H1 (cell line): ENCODE measurements around the gene MARS1. TPM values are rescaled to one million over a fixed set of nuclear protein-coding genes. Genes with fewer than 3 reads are reported as not detected.

Source experiments
- CTCF ChIA-PET: fragments of 300-600 bp; sonication (Branson Sonifier 250); formaldehyde crosslinking; loops from one replicate; lab custom pipeline; 2021; ENCODE audit not compliant: partially characterized antibody; lab: Charles Lee
- POLR2A ChIA-PET: fragments of 300-600 bp; sonication (Branson Sonifier 250); formaldehyde crosslinking; loops from one replicate; lab custom pipeline; 2021; ENCODE audit warnings: inconsistent platforms; ENCODE audit not compliant: partially characterized antibody; lab: Charles Lee
- DNase-seq, 2 experiments: peaks; one replicate each; pipeline versions ENCODE4 v3.0.0 to v3.0.0-alpha.2; 2010 to 2022; ENCODE audit warnings: low spot score in 2 of 2, low read depth in 1 of 2, mixed read lengths in 1 of 2
- FAIRE-seq: peaks from 2 replicates; lab custom pipeline; 2011; peaks lifted over from hg19 to GRCh38; lab: Jason Lieb, UNC
- H2AFZ ChIP-seq: 2 replicates; pipeline ENCODE4 v1.8.1; 2012; ENCODE audit warnings: low read length, inconsistent platforms
- H2AK5ac ChIP-seq: 2 replicates; pipeline ENCODE4 v1.6.1; 2013; ENCODE audit warnings: low read depth, low read length
- H2BK120ac ChIP-seq: replicated peaks from 2 replicates; pipeline ENCODE3; 2013; ENCODE audit warnings: low read depth, low read length, inconsistent platforms
- H2BK12ac ChIP-seq: 2 replicates; pipeline ENCODE4 v1.6.1; 2013; ENCODE audit warnings: low read depth, low read length
- H2BK15ac ChIP-seq: 2 replicates; pipeline ENCODE4 v1.6.1; 2013; ENCODE audit warnings: low read length
- H2BK20ac ChIP-seq: 2 replicates; pipeline ENCODE4 v1.6.1; 2013; ENCODE audit warnings: low read length
- H2BK5ac ChIP-seq: 2 replicates; pipeline ENCODE4 v1.6.1; 2013; ENCODE audit warnings: low read depth, low read length
- H3K14ac ChIP-seq: 2 replicates; pipeline ENCODE4 v1.6.1; 2013; ENCODE audit warnings: inconsistent platforms; ENCODE audit not compliant: insufficient read length
- H3K18ac ChIP-seq: 2 replicates; pipeline ENCODE4 v1.6.1; 2013; ENCODE audit warnings: low read length; ENCODE audit errors: extremely low read depth
- H3K23ac ChIP-seq: 2 replicates; pipeline ENCODE4 v1.6.1; 2013; ENCODE audit warnings: inconsistent platforms; ENCODE audit not compliant: insufficient read length
- H3K23me2 ChIP-seq: 2 replicates; pipeline ENCODE4 v1.6.1; 2013; ENCODE audit warnings: low read depth, low read length
- H3K27ac ChIP-seq: 2 replicates; pipeline ENCODE4 v1.6.1; 2011; ENCODE audit warnings: low read depth, low read length, inconsistent platforms
- H3K27me3 ChIP-seq, 4 experiments: replicated peaks in 1 of 4; 1 replicate in 1 of 4; 2 replicates in 3 of 4; pipeline versions ENCODE4 v1.6.1 to v1.8.1; 2011 to 2013; ENCODE audit warnings: low read length in 3 of 4, mild to moderate bottlenecking in 3 of 4, inconsistent platforms in 2 of 4, mixed read lengths in 2 of 4, moderate library complexity in 1 of 4; ENCODE audit not compliant: control insufficient read depth in 3 of 4, insufficient read depth in 3 of 4; ENCODE audit errors: extremely low read depth in 1 of 4
- H3K36me3 ChIP-seq, 4 experiments: 2 replicates each; pipeline versions ENCODE4 v1.6.1 to v1.8.1; 2011 to 2013; ENCODE audit warnings: mild to moderate bottlenecking in 4 of 4, low read length in 3 of 4, moderate library complexity in 2 of 4, control low read depth in 1 of 4, inconsistent platforms in 1 of 4; ENCODE audit not compliant: insufficient read depth in 4 of 4, control insufficient read depth in 2 of 4
- H3K4ac ChIP-seq: replicated peaks from 2 replicates; pipeline ENCODE3; 2013; ENCODE audit warnings: low read length, low read depth, mixed read lengths, inconsistent platforms; ENCODE audit not compliant: insufficient read length
- H3K4me1 ChIP-seq, 4 experiments: replicated peaks in 1 of 4; 1 replicate in 1 of 4; 2 replicates in 3 of 4; pipeline versions ENCODE4 v1.6.1 to v1.8.1; 2011 to 2013; ENCODE audit warnings: low read length in 3 of 4, inconsistent platforms in 2 of 4, mixed read lengths in 1 of 4; ENCODE audit not compliant: insufficient read depth in 4 of 4, control insufficient read depth in 3 of 4
- H3K4me2 ChIP-seq, 2 experiments: 2 replicates each; pipeline versions ENCODE4 v1.6.1 to v1.8.1; 2011 to 2013; ENCODE audit warnings: low read depth in 2 of 2, low read length in 2 of 2, control low read depth in 1 of 2, inconsistent platforms in 1 of 2, mild to moderate bottlenecking in 1 of 2; ENCODE audit not compliant: insufficient read depth in 1 of 2
- H3K4me3 ChIP-seq, 4 experiments: fragments of 200-600, 300-600 bp in 1 of 4; sonication (generic), shearing (Covaris generic), sonication (Bioruptor Twin) in 1 of 4; 2 replicates each; pipeline versions ENCODE4 v1.5.1 to v1.8.1; 2011 to 2016; ENCODE audit warnings: low read length in 4 of 4, low read depth in 3 of 4, control low read depth in 2 of 4, inconsistent platforms in 2 of 4, mild to moderate bottlenecking in 2 of 4, mixed read lengths in 1 of 4, moderate library complexity in 1 of 4; ENCODE audit not compliant: insufficient read depth in 2 of 4; ENCODE audit errors: extremely low read depth in 1 of 4
- H3K56ac ChIP-seq: replicated peaks from 2 replicates; pipeline ENCODE3; 2013; ENCODE audit warnings: low read depth, mild to moderate bottlenecking, mixed read lengths, low read length, inconsistent platforms; ENCODE audit not compliant: insufficient read length
- H3K79me1 ChIP-seq: 2 replicates; pipeline ENCODE4 v1.6.1; 2013; ENCODE audit warnings: low read depth, low read length, control low read depth
- H3K79me2 ChIP-seq, 2 experiments: 2 replicates each; pipeline versions ENCODE4 v1.6.1 to v1.8.1; 2012 to 2013; ENCODE audit warnings: low read length in 2 of 2, mild to moderate bottlenecking in 2 of 2, inconsistent platforms in 1 of 2; ENCODE audit not compliant: insufficient read depth in 2 of 2, control insufficient read depth in 1 of 2
- H3K9ac ChIP-seq, 4 experiments: replicated peaks in 1 of 4; 1 replicate in 1 of 4; 2 replicates in 3 of 4; pipeline versions ENCODE4 v1.6.1 to v1.8.1; 2011 to 2013; ENCODE audit warnings: low read depth in 3 of 4, low read length in 3 of 4, control low read depth in 2 of 4, mild to moderate bottlenecking in 2 of 4, moderate library complexity in 2 of 4, inconsistent platforms in 1 of 4; ENCODE audit errors: extremely low read depth in 1 of 4
- H3K9me3 ChIP-seq, 2 experiments: 2 replicates each; pipeline versions ENCODE4 v1.6.1 to v1.8.1; 2012 to 2013; ENCODE audit warnings: mild to moderate bottlenecking in 2 of 2, moderate library complexity in 2 of 2, control low read depth in 1 of 2, inconsistent platforms in 1 of 2, low read depth in 1 of 2, low read length in 1 of 2, mixed read lengths in 1 of 2; ENCODE audit not compliant: insufficient read depth in 2 of 2
- H4K20me1 ChIP-seq, 2 experiments: replicated peaks in 1 of 2; 2 replicates each; pipeline versions ENCODE3 to v1.8.1; 2011 to 2013; ENCODE audit warnings: inconsistent platforms in 2 of 2, low read length in 2 of 2, mild to moderate bottlenecking in 1 of 2; ENCODE audit not compliant: insufficient read depth in 2 of 2, control insufficient read depth in 1 of 2
- H4K5ac ChIP-seq: 2 replicates; pipeline ENCODE4 v1.6.1; 2013; ENCODE audit warnings: low read length, low read depth, mixed read lengths, inconsistent platforms; ENCODE audit not compliant: insufficient read length
- H4K8ac ChIP-seq: 2 replicates; pipeline ENCODE4 v1.8.0; 2013; ENCODE audit warnings: mild to moderate bottlenecking, moderate library complexity, low read length, inconsistent platforms; ENCODE audit not compliant: insufficient read depth; ENCODE audit errors: extremely low read depth
- H4K91ac ChIP-seq: replicated peaks from 2 replicates; pipeline ENCODE3; 2013; ENCODE audit warnings: low read length, mixed read lengths, inconsistent platforms; ENCODE audit not compliant: insufficient read length
- CEBPB ChIP-seq: IDR thresholded peaks from 2 replicates; pipeline ENCODE4 v1.6.1; 2012; ENCODE audit warnings: low read depth, low read length
- HDAC2 ChIP-seq, 2 experiments: fragments of 300-600 bp in 1 of 2; sonication (generic) in 1 of 2; IDR thresholded peaks; 2 replicates each; pipeline ENCODE4 v1.6.1; 2011 to 2012; ENCODE audit warnings: low read depth in 2 of 2, low read length in 2 of 2, mild to moderate bottlenecking in 2 of 2, moderate library complexity in 2 of 2, borderline replicate concordance in 1 of 2, inconsistent platforms in 1 of 2
- KDM4A ChIP-seq: IDR thresholded peaks from one replicate; pipeline ENCODE4 v1.7.1; 2012; ENCODE audit warnings: low read depth, mild to moderate bottlenecking, moderate library complexity, low read length, inconsistent platforms; ENCODE audit not compliant: severe bottlenecking
- NANOG ChIP-seq: IDR thresholded peaks from 2 replicates; pipeline ENCODE4 v1.6.1; 2011; ENCODE audit warnings: low read length, low read depth, mild to moderate bottlenecking, inconsistent platforms; ENCODE audit not compliant: insufficient read depth, poor library complexity, severe bottlenecking
- POLR2A ChIP-seq, 2 experiments: IDR thresholded peaks; 1 replicate in 1 of 2; 2 replicates in 1 of 2; pipeline ENCODE4 v1.6.1; 2011; ENCODE audit warnings: low read depth in 2 of 2, low read length in 2 of 2, mild to moderate bottlenecking in 2 of 2; ENCODE audit errors: control extremely low read depth in 1 of 2
- POU5F1 ChIP-seq: IDR thresholded peaks from 2 replicates; pipeline ENCODE4 v1.6.1; 2011; ENCODE audit warnings: low read depth, mild to moderate bottlenecking, low read length, moderate library complexity
- RAD21 ChIP-seq, 2 experiments: IDR thresholded peaks in 1 of 2; conservative IDR thresholded peaks in 1 of 2; 2 replicates each; pipeline ENCODE4 v1.6.1; 2011; ENCODE audit warnings: low read depth in 2 of 2, low read length in 2 of 2, improper control_type of control experiment in 1 of 2, inconsistent platforms in 1 of 2, mild to moderate bottlenecking in 1 of 2, moderate library complexity in 1 of 2
- RNF2 ChIP-seq: fragments of 200-900, 300-1000 bp; sonication (generic); IDR thresholded peaks from 2 replicates; pipeline ENCODE4 v1.7.1; 2016; ENCODE audit warnings: borderline replicate concordance, low read depth, mild to moderate bottlenecking, antibody characterized with exemption, low read length; ENCODE audit not compliant: poor library complexity, severe bottlenecking; ENCODE audit errors: missing control alignments
- SIRT6 ChIP-seq: IDR thresholded peaks from one replicate; pipeline ENCODE4 v1.7.1; 2012; ENCODE audit warnings: low read length, inconsistent platforms
- SP4 ChIP-seq: IDR thresholded peaks from 2 replicates; pipeline ENCODE4 v1.6.1; 2012; ENCODE audit warnings: low read length, inconsistent platforms
- TAF7 ChIP-seq: optimal IDR thresholded peaks from 2 replicates; pipeline ENCODE3; 2011; ENCODE audit warnings: low read depth, mild to moderate bottlenecking, inconsistent platforms, low read length, moderate library complexity, borderline replicate concordance
- TBP ChIP-seq: IDR thresholded peaks from 2 replicates; pipeline ENCODE4 v1.6.1; 2011; ENCODE audit warnings: low read depth, low read length, improper control_type of control experiment
- TCF12 ChIP-seq: IDR thresholded peaks from 2 replicates; pipeline ENCODE4 v1.6.1; 2011; ENCODE audit warnings: low read depth, mild to moderate bottlenecking, low read length
- YY1 ChIP-seq: IDR thresholded peaks from 2 replicates; pipeline ENCODE4 v1.6.1; 2011; ENCODE audit warnings: low read depth, mild to moderate bottlenecking, low read length
- WGBS, 2 experiments: shearing (Covaris generic) in 1 of 2; methylation state at CpG; one replicate each; pipeline versions ENCODE4 v1.1.6 to v1.1.7; 2013 to 2015; ENCODE audit warnings: low lambda C conversion rate in 2 of 2, mixed read lengths in 2 of 2, inconsistent platforms in 1 of 2, low coverage in 1 of 2, missing lambda C conversion rate in 1 of 2; ENCODE audit not compliant: insufficient replicate concordance in 2 of 2, insufficient coverage in 1 of 2, insufficient read length in 1 of 2; ENCODE audit errors: extremely low coverage in 1 of 2, missing lambda C conversion rate in 1 of 2; 5-methylcytosine and 5-hydroxymethylcytosine counted together
- polyA plus RNA-seq, 7 experiments: library from polyadenylated mRNA; depleted of rRNA in 3 of 7; stranded (reverse) in 5 of 7; unstranded in 2 of 7; fragments of >200 nt in 5 of 7; fragments of 200-250 nt in 2 of 7; gene quantifications; 1 replicate in 5 of 7; 2 replicates in 1 of 7; 4 replicates in 1 of 7; pipeline versions ENCODE4 v1.2.1 to v1.2.3, GENCODE V29; 2011 to 2013; ENCODE audit warnings: missing spikeins in 2 of 7, mixed read lengths in 2 of 7
- total RNA-seq: library from RNA; stranded (reverse); fragmentation: NEBNext Ultra II Directional; extraction: Animal tissue kit (Norgen Biotek cat#: 25700); gene quantifications from 2 replicates; pipeline ENCODE4 v1.2.1, GENCODE V29; 2021

Gene MARS1
- total and polyA plus RNA-seq, 2 of the 8 experiments (the other 6 are each of a cell fraction or from before 2014, with no cell fraction given): 194 to 407 TPM

- H3K18ac ChIP-seq: no peak overlapping the region
- H3K9ac ChIP-seq: no peak overlapping the region
- no peak overlapping the region for H3K23ac ChIP-seq
- ChIA-PET CTCF (interaction anchor here (1.4 to 5.6 kb wide), 2 partner anchors 9 to 11 kb away, joined by 4 to 29 read pairs; no protein-coding TSS in a partner anchor), POLR2A (interaction anchor here (0.5 to 2.5 kb wide), 7 partner anchors 10 to 32 kb away, joined by 3 to 17 read pairs (median 6); partner anchors contain the start of genes DCTN2 and DDIT3)
- H3K36me3 ChIP-seq: peaks cover 14 to 43% (median 39%) of the 10 kb centered on the region in 4 experiments; a peak in 7 of 8 replicates
- H3K23me2 ChIP-seq: no peaks in the 10 kb centered on the region
- no peak overlapping the region for H2BK5ac ChIP-seq
- no peaks in the 10 kb centered on the region for H3K9me3 ChIP-seq
- H3K79me2 ChIP-seq: no peaks in the 10 kb centered on the region
- H3K4me1 ChIP-seq: peaks cover 0 to 2% (median 0%) of the 10 kb centered on the region in 4 experiments; a peak in 1 of 7 replicates
- 87% methylated on average over 1 of the region's 1 CpG; no CpG with 5 or more reads in 1 of the 2 experiments for WGBS, 2 experiments
- no peak overlapping the region for H3K14ac ChIP-seq
- H3K56ac ChIP-seq: no peak overlapping the region
- H2AK5ac ChIP-seq: no peak overlapping the region
- H3K4me3 ChIP-seq: no peak overlapping the region
- H3K79me1 ChIP-seq: no peaks in the 10 kb centered on the region
- peaks cover 0 to 1% (median 0%) of the 10 kb centered on the region in 4 experiments; a peak in 1 of 7 replicates for H3K27me3 ChIP-seq
- H4K8ac ChIP-seq: no peak overlapping the region
- no peak overlapping the region for H4K91ac ChIP-seq
- H4K5ac ChIP-seq: no peak overlapping the region
- H3K4ac ChIP-seq: no peak overlapping the region
- DNase-seq: no peak
- H2BK15ac ChIP-seq: no peak overlapping the region
- H4K20me1 ChIP-seq: peaks cover 0 to 14% of the 10 kb centered on the region in 2 experiments
- no peak overlapping the region for H2AFZ ChIP-seq
- TF ChIP-seq TCF12: no peak
- no peak for TF ChIP-seq POLR2A (IDR thresholded peaks at IDR 0.05; ENCODE audit: control extremely low read depth in 1 of 2, low read depth in 2 of 2, low read length in 2 of 2)
- no peak for TF ChIP-seq YY1
- TF ChIP-seq SP4: no peak
- TF ChIP-seq RAD21 (IDR thresholded peaks at IDR 0.05 in 1 of 2, conservative IDR thresholded peaks at IDR 0.05 in 1 of 2; ENCODE audit: low read depth in 2 of 2, low read length in 2 of 2): no peak
- TF ChIP-seq CEBPB: no peak
- TF ChIP-seq RNF2: no peak
- TF ChIP-seq HDAC2 (IDR thresholded peaks at IDR 0.05; ENCODE audit: borderline replicate concordance in 1 of 2, low read depth in 2 of 2, low read length in 2 of 2): no peak
- no peak for TF ChIP-seq KDM4A
- no peak for TF ChIP-seq NANOG
- TF ChIP-seq TAF7: no peak
- no peak for TF ChIP-seq TBP
- no peak for TF ChIP-seq SIRT6
- no peak for TF ChIP-seq POU5F1
- no peak overlapping the region for H2BK120ac ChIP-seq
- H2BK20ac ChIP-seq: no peak overlapping the region
- peak overlapping the region; percentile 8 to 27; a peak in 1 of 4 replicates for H3K4me2 ChIP-seq
- no peak overlapping the region for H2BK12ac ChIP-seq
- H3K27ac ChIP-seq: no peak overlapping the region
- FAIRE-seq: no peak
Observed at GRCh38 chr12:57536597-57536942, 48.7 kb downstream of the MARS1 start.
